ENCODE data around the gene IRF4.

Gene IRF4

GRCh38 chr6:403659-404655, 12.4 kb downstream of the IRF4 start:
- no peak overlapping the region for H3K27ac ChIP-seq (ENCODE audit: low read depth, low read length)
- no peak overlapping the region for H4K91ac ChIP-seq (ENCODE audit: low read depth, low read length)
- H4K8ac ChIP-seq (ENCODE audit: low read depth, low read length): no peak overlapping the region
- H3K4ac ChIP-seq (ENCODE audit: low read depth, low read length): no peak overlapping the region
- H3K27me3 ChIP-seq (ENCODE audit: insufficient read depth, low read length): no peaks in the 10 kb centered on the region
- no CpG with 5 or more reads among the region's 19 CpGs for WGBS (ENCODE audit: extremely low coverage, insufficient coverage, insufficient read length)
- H2BK120ac ChIP-seq (ENCODE audit: insufficient read depth, low read length, poor library complexity): no peak overlapping the region
- H3K4me3 ChIP-seq (ENCODE audit: low read depth, low read length): no peak overlapping the region
- H3K36me3 ChIP-seq (ENCODE audit: control insufficient read depth in 1 of 2, insufficient read depth in 2 of 2, low read length in 2 of 2): no peaks in the 10 kb centered on the region
- H2BK5ac ChIP-seq (ENCODE audit: low read depth, low read length, poor library complexity): no peak overlapping the region
- H3K79me1 ChIP-seq (ENCODE audit: low read length): no peaks in the 10 kb centered on the region
- H2AK5ac ChIP-seq (ENCODE audit: low read length): no peak overlapping the region
- DNase-seq: no peak
- no peak overlapping the region for H2BK12ac ChIP-seq (ENCODE audit: low read length)
- no peak overlapping the region for H4K12ac ChIP-seq (ENCODE audit: low read depth, low read length)
- no peaks in the 10 kb centered on the region for H3K79me2 ChIP-seq (ENCODE audit: control insufficient read depth, insufficient read depth, low read length, poor library complexity)
- no peak overlapping the region for H3K4me2 ChIP-seq (ENCODE audit: low read length)
- H3K14ac ChIP-seq (ENCODE audit: low read length): no peak overlapping the region
- H3K23ac ChIP-seq (ENCODE audit: low read length): no peak overlapping the region
- H3K9me3 ChIP-seq (ENCODE audit: insufficient read depth, low read depth, low read length): peaks cover 9% of the 10 kb centered on the region
- no peak overlapping the region for H3K18ac ChIP-seq (ENCODE audit: low read length)
- H3K4me1 ChIP-seq (ENCODE audit: control insufficient read depth in 1 of 2, insufficient read depth in 2 of 2, low read length in 2 of 2): no peaks in the 10 kb centered on the region
- H3K9ac ChIP-seq (ENCODE audit: low read length): no peak overlapping the region
- H2AFZ ChIP-seq (ENCODE audit: insufficient read depth, low read length, poor library complexity): no peak overlapping the region

GRCh38 chr6:404685-405423, 13.3 kb downstream of the IRF4 start:
- Histone ChIP-seq H3K14ac (ENCODE audit: low read length) (no peak overlapping the region), H3K79me2 (ENCODE audit: control insufficient read depth, insufficient read depth, low read length, poor library complexity) (no peaks in the 10 kb centered on the region), H2AK5ac (ENCODE audit: low read length) (no peak overlapping the region), H4K8ac (ENCODE audit: low read depth, low read length) (no peak overlapping the region), H3K27ac (ENCODE audit: low read depth, low read length) (no peak overlapping the region), H2AFZ (ENCODE audit: insufficient read depth, low read length, poor library complexity) (no peak overlapping the region), H4K12ac (ENCODE audit: low read depth, low read length) (no peak overlapping the region), H3K4me2 (ENCODE audit: low read length) (no peak overlapping the region), H3K23ac (ENCODE audit: low read length) (no peak overlapping the region), H3K27me3 (ENCODE audit: insufficient read depth, low read length) (no peaks in the 10 kb centered on the region), H3K36me3 (ENCODE audit: control insufficient read depth in 1 of 2, insufficient read depth in 2 of 2, low read length in 2 of 2) (no peaks in the 10 kb centered on the region), H3K4ac (ENCODE audit: low read depth, low read length) (no peak overlapping the region), H2BK5ac (ENCODE audit: low read depth, low read length, poor library complexity) (no peak overlapping the region), H2BK120ac (ENCODE audit: insufficient read depth, low read length, poor library complexity) (no peak overlapping the region), H2BK12ac (ENCODE audit: low read length) (no peak overlapping the region), H3K4me3 (ENCODE audit: low read depth, low read length) (no peak overlapping the region), H3K9ac (ENCODE audit: low read length) (no peak overlapping the region), H3K9me3 (ENCODE audit: insufficient read depth, low read depth, low read length) (peaks cover 9% of the 10 kb centered on the region), H3K4me1 (ENCODE audit: control insufficient read depth in 1 of 2, insufficient read depth in 2 of 2, low read length in 2 of 2) (no peaks in the 10 kb centered on the region), H3K79me1 (ENCODE audit: low read length) (no peaks in the 10 kb centered on the region), H4K91ac (ENCODE audit: low read depth, low read length) (no peak overlapping the region), H3K18ac (ENCODE audit: low read length) (no peak overlapping the region)
- no CpG with 5 or more reads among the region's 15 CpGs for WGBS (ENCODE audit: extremely low coverage, insufficient coverage, insufficient read length)
- no peak for DNase-seq

GRCh38 chr6:408148-408547, 16.6 kb downstream of the IRF4 start:
- Histone ChIP-seq H3K27me3 (ENCODE audit: insufficient read depth, low read length) (no peaks in the 10 kb centered on the region), H4K8ac (ENCODE audit: low read depth, low read length) (no peak overlapping the region), H3K79me2 (ENCODE audit: control insufficient read depth, insufficient read depth, low read length, poor library complexity) (no peaks in the 10 kb centered on the region), H3K36me3 (ENCODE audit: control insufficient read depth in 1 of 2, insufficient read depth in 2 of 2, low read length in 2 of 2) (no peaks in the 10 kb centered on the region), H3K4me3 (ENCODE audit: low read depth, low read length) (no peak overlapping the region), H3K9ac (ENCODE audit: low read length) (no peak overlapping the region), H3K79me1 (ENCODE audit: low read length) (no peaks in the 10 kb centered on the region), H3K4me1 (ENCODE audit: control insufficient read depth in 1 of 2, insufficient read depth in 2 of 2, low read length in 2 of 2) (no peaks in the 10 kb centered on the region), H3K9me3 (ENCODE audit: insufficient read depth, low read depth, low read length) (peaks cover 9% of the 10 kb centered on the region), H2BK5ac (ENCODE audit: low read depth, low read length, poor library complexity) (no peak overlapping the region), H3K14ac (ENCODE audit: low read length) (no peak overlapping the region), H2BK12ac (ENCODE audit: low read length) (no peak overlapping the region), H2BK120ac (ENCODE audit: insufficient read depth, low read length, poor library complexity) (no peak overlapping the region), H3K4me2 (ENCODE audit: low read length) (no peak overlapping the region), H3K18ac (ENCODE audit: low read length) (no peak overlapping the region), H3K4ac (ENCODE audit: low read depth, low read length) (no peak overlapping the region), H2AFZ (ENCODE audit: insufficient read depth, low read length, poor library complexity) (no peak overlapping the region), H2AK5ac (ENCODE audit: low read length) (no peak overlapping the region), H3K27ac (ENCODE audit: low read depth, low read length) (no peak overlapping the region), H4K91ac (ENCODE audit: low read depth, low read length) (no peak overlapping the region), H3K23ac (ENCODE audit: low read length) (no peak overlapping the region), H4K12ac (ENCODE audit: low read depth, low read length) (no peak overlapping the region)
- WGBS (ENCODE audit: extremely low coverage, insufficient coverage, insufficient read length): no CpG with 5 or more reads among the region's 5 CpGs
- no peak for DNase-seq

- WGBS (ENCODE audit: extremely low coverage, insufficient coverage, insufficient read length): no CpG with 5 or more reads among the region's 9 CpGs
- no peak overlapping the region for H3K23ac ChIP-seq (ENCODE audit: low read length)
- H3K4me1 ChIP-seq (ENCODE audit: control insufficient read depth in 1 of 2, insufficient read depth in 2 of 2, low read length in 2 of 2): no peaks in the 10 kb centered on the region
- no peak overlapping the region for H3K9ac ChIP-seq (ENCODE audit: low read length)
- no peak overlapping the region for H2AFZ ChIP-seq (ENCODE audit: insufficient read depth, low read length, poor library complexity)
- H2BK5ac ChIP-seq (ENCODE audit: low read depth, low read length, poor library complexity): no peak overlapping the region
- no peak overlapping the region for H2BK120ac ChIP-seq (ENCODE audit: insufficient read depth, low read length, poor library complexity)
- no peak overlapping the region for H4K8ac ChIP-seq (ENCODE audit: low read depth, low read length)
- no peak overlapping the region for H3K4ac ChIP-seq (ENCODE audit: low read depth, low read length)
- DNase-seq: peak; percentile 16 to 23
- H3K79me2 ChIP-seq (ENCODE audit: control insufficient read depth, insufficient read depth, low read length, poor library complexity): no peaks in the 10 kb centered on the region
- H3K27ac ChIP-seq (ENCODE audit: low read depth, low read length): no peak overlapping the region
- no peak overlapping the region for H3K14ac ChIP-seq (ENCODE audit: low read length)
- H4K12ac ChIP-seq (ENCODE audit: low read depth, low read length): no peak overlapping the region
- no peaks in the 10 kb centered on the region for H3K79me1 ChIP-seq (ENCODE audit: low read length)
- H3K18ac ChIP-seq (ENCODE audit: low read length): no peak overlapping the region
- H3K36me3 ChIP-seq (ENCODE audit: control insufficient read depth in 1 of 2, insufficient read depth in 2 of 2, low read length in 2 of 2): no peaks in the 10 kb centered on the region
- peaks cover 9% of the 10 kb centered on the region for H3K9me3 ChIP-seq (ENCODE audit: insufficient read depth, low read depth, low read length)
- H3K4me2 ChIP-seq (ENCODE audit: low read length): no peak overlapping the region
- H3K4me3 ChIP-seq (ENCODE audit: low read depth, low read length): no peak overlapping the region
- no peak overlapping the region for H2AK5ac ChIP-seq (ENCODE audit: low read length)
- H2BK12ac ChIP-seq (ENCODE audit: low read length): no peak overlapping the region
- no peak overlapping the region for H4K91ac ChIP-seq (ENCODE audit: low read depth, low read length)
- no peaks in the 10 kb centered on the region for H3K27me3 ChIP-seq (ENCODE audit: insufficient read depth, low read length)
Measured at GRCh38 chr6:408599-409102, 17.1 kb downstream of the IRF4 start.

Data from trophoblast cell (in vitro differentiated cells and primary cell).